NCI-H2029 (cell line): Measurements from ENCODE around the gene PHLDA1.
"Not testable (repeated sequence)": the region's sequence is repeated elsewhere in the genome, so short reads cannot be mapped to it uniquely, and the experiment has no call there.

Source experiments
- DNase-seq: peaks from one replicate; lab custom pipeline; 2025; lab: John Stamatoyannopoulos, UW

The PHLDA1 gene

DNA sequence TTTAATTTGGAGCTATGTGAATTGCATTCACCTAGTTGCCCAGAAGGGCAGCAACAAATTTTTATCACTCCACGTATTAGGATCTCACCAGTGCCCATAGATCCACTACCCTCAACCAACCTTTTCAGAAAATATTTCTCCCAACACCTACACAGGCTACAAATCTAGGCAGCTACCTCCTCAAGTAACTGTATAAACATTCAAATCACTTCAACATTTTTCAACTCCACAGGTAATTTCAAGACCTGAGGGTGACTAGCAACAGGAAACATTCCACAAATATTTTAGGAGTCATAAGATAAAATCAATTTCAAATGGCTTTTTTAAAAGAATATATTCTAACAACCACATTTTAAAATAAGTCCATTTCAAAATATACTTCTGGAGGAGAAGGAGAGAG is 12.9 kb downstream of the PHLDA1 start:
- no peak for DNase-seq

DNA sequence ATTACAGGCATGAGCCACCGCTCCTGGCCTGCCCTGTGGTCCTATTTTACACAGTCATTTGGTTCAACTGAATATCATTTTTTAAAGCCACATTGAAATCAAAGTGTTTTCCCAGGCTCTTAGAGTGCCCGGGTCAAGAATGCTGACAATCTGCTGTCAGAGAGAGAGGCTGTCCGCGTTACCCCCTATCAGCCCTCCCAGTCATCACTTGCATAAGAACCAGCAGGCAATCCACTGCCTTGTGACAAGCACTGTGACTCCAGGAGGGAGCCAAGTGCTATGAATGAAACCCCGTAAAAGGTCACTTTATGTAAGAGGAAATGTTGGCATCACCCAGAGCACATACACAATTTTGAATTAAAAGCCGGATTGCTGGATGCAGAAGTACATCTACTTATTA is 13.5 kb downstream of the PHLDA1 start:
- no peak for DNase-seq

DNA sequence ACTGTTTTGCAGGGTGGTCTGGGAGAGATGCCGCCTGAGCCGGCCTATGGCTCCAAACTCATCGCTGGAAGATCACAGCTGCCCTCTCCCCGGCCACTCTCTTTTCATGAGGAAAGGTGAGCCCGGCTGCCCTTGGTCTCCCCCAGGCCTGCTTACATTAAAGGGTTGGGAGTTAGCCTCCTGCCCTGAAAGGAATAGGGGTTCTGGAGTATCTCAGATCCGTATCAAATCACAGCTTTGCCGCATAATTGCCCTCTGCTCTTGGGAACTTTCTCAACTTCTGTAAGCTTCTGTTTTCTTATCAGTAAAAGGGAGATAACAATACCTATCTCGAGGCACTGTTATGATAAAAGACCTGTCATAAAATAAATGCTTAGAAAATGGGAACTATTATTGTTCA is 17.6 kb downstream of the PHLDA1 start:
- DNase-seq: no peak

GRCh38 chr12:76013603-76014002 is 18.0 kb downstream of the PHLDA1 start:
- no peak for DNase-seq

GRCh38 chr12:76012644-76013043 is 18.9 kb downstream of the PHLDA1 start:
- DNase-seq: no peak

DNA sequence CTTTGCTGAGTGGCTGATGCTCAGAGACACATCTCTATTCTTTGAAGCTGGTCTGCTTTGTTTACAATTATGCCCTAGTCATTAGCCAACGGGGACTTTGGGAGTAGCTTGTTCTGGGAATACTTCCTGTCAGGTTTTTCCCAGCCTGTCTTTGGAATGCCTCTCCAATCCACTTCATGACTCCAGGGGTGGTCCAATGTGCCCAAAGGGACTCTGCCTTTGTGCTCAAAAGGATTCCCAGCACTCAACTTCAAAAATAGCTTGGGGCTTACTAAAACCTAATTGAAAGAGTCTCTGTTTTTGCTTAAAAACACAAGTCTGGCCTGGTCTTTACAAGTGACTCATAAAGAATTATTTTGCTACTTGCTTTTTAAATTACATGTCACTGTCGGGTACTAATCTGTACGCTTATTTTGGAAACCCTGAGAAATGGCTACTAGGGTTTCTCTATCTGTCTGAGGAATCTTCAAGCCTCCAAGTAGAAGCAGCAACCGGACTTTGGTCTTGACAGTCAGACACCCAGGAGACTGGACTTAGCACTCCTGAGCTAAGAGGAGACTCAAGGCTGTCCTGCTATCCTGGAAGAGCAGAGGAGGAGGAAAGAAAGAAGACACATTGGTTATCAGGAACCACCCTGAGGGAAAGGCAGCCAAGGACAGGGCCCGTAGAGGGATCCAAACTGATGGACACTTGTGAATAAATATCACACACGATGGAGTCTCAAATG is 20.7 kb downstream of the PHLDA1 start:
- DNase-seq: no peak

DNA sequence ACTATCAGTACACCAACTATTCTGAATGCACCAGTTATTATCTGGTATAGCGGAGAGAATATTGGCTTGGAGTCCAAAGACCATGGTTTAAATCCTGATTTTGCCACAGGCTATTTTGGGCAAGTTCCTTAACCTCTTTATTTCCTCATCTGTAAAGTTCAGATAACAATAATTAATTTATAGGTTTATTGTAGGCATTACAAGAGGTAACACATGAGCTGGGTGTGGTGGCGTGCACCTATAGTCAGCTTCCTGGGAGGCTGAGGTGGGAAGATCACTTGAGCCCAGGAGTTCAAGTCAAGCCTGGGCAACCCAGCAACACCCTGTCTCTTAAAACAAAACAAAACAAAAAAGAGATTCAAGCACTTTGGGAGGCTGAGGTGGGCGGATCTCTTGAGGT is 23.1 kb downstream of the PHLDA1 start:
- DNase-seq: no peak

DNA sequence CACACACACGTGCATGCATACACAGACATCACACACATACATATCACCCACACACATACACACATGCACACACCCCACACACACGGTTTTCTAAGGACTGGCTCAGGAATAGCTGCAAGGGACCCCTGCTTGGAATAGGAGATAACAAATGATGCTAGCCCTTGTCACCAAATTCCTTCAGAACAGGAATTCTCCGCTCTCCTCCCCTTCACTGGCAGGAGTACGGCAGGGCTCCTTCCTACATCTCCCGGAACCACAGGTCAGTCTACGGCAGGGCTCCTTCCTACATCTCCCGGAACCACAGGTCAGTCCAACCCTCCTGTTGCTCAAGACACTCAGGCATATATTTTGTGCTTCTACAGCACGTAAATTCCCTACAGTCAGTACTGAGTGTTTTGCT is 23.9 kb downstream of the PHLDA1 start:
- DNase-seq: no peak

GRCh38 chr12:76006028-76006925 is 25.3 kb downstream of the PHLDA1 start:
- DNase-seq: no peak

DNA sequence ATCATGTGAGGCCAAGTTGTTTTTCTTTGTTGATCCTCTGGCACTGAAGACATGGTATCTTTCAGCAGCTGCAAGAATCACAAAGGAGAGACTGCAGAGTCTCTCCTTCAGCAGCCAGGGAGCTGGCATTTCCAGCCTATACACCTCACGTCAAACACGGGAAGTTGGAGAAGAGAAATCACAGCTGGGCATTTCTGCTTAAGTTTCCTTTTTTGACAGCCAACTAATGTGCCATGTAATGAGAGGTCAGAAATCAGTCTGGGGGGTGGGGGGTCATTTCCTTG is 28.3 kb downstream of the PHLDA1 start:
- DNase-seq: no peak

GRCh38 chr12:76002598-76003354 is 28.8 kb downstream of the PHLDA1 start:
- DNase-seq: no peak

DNA sequence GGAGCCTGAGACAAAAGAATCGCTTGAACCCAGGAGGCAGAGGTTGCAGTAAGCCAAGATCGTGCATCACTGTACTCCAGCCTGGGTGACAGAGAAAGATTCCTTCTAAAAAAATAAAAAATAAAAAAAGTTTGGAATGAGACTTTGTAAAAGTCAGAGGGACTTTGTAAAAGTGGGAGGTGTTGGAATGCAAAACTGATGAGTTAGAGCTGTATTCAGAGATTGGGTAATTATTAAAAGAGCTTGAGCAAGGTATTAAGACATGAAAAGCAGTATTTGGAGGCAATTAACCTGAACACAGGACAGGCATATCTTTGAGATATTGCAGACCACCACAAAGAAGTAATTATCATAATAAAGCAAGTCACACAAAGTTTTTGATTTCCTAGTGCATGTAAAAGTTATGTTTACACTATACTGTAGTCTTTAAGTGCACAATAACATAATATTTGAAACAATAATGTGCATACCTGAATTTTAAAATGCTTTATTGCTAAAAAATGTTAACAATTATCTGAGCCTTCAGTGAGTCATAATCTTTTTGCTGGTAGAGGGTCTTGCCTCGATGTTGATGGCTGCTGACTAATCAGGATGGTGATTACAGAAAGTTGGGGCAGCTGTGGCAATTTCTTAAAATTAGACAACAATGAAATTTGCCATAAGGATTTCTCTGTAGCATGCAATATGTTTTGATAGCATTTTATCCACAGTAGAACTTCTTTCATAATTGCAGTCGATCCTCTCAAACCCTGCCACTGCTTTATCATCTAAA is 33.1 kb downstream of the PHLDA1 start:
- no peak for DNase-seq

GRCh38 chr12:75997658-75998057 is 33.9 kb downstream of the PHLDA1 start:
- no peak for DNase-seq

- DNase-seq: no peak
These were observed 34.6 kb downstream of the PHLDA1 start for GRCh38 chr12:75996861-75997447.

DNA sequence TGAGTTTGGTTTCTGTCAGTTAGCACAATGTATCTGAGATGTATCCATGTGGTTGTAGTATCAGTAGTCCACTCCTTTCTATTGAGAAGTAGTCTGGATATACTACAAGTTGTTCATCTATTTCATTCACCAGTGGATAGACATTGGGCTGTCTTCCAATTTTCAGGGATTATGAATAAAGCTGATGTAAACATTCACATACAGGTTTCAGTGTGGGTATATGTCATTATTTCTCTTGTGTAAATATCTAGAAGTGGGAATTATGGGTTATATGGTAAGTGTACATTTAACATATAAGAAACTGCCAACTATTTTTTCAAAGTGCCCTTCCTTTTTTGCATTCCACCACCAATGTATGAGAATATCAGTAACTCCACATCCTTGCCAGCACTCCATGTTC is 35.9 kb downstream of the PHLDA1 start:
- DNase-seq: no peak

GRCh38 chr12:75994069-75994740 is 37.4 kb downstream of the PHLDA1 start:
- no peak for DNase-seq

GRCh38 chr12:75991753-75992152 is 39.8 kb downstream of the PHLDA1 start:
- no peak for DNase-seq

- no peak for DNase-seq
These were observed 41.2 kb downstream of the PHLDA1 start for GRCh38 chr12:75990189-75990912.

GRCh38 chr12:75987709-75988108 is 43.9 kb downstream of the PHLDA1 start:
- DNase-seq: not testable (repeated sequence)

DNA sequence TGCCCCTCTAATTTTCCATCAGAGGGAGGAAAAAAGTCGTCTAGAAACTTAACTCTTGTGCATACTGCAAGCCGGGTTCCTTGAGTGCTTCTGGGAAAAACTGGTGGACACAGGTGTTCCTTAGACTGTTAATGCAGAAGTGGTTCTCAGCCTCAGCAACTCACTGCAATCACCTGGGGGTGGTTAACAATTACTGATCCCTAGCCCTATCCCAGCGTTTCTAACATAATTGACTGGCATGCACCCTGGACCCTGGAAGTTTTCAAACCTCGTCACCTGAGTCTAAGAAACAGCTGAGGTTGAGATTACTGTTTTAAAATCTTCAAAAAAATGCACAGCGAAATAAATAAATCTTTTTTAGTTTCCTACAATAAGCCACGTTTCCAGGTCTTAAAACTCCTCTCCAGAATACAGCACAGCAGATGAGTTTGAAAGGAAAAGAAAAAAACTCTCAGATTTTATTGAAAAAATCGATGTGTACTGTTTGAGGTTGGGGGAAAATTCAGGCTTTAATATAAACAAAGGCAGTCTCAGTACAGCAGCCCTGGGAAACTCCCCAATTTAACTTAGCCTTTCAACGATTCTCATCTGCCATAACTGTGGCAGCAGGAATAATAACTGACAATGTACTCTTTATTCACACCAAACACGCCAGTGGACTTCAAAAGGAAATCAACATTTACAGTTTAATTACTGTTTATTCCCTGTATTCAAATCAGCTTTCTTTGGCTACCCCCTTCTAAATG is 45.4 kb downstream of the PHLDA1 start:
- DNase-seq: no peak
